HFF-Myc (cell line): ENCODE results near the gene CRY1.
A peak's percentile ranks its signal among the peaks of the same experiment; 100 is the strongest.

ENCODE experiments used
- DNase-seq: peaks from one replicate; pipeline ENCODE4 v3.0.0-alpha.2; 2011; ENCODE audit warnings: low read depth; ENCODE audit errors: extremely low read depth
- H3K4me3 ChIP-seq: replicated peaks from 2 replicates; pipeline ENCODE4 v1.5.1; 2011; ENCODE audit warnings: low read depth, mild to moderate bottlenecking, control low read depth, low read length
- CTCF ChIP-seq: IDR thresholded peaks from 2 replicates; pipeline ENCODE4 v1.5.1; 2012; ENCODE audit warnings: mild to moderate bottlenecking, low read depth, low read length, control low read depth; ENCODE audit errors: missing control alignments

CRY1 gene

GRCh38 chr12:106960443-106960842 lies 132.9 kb downstream of the CRY1 start:
- H3K4me3 ChIP-seq: no peak overlapping the region
- no peak for TF ChIP-seq CTCF
- no peak for DNase-seq

- no peak for TF ChIP-seq CTCF
- H3K4me3 ChIP-seq: peak overlapping the region; percentile 74
- no peak for DNase-seq
These were observed 135.8 kb downstream of the CRY1 start for GRCh38 chr12:106957583-106957982.

GRCh38 chr12:106956048-106956578 lies 137.2 kb downstream of the CRY1 start:
- no peak for DNase-seq
- peak overlapping the region; percentile 74 for H3K4me3 ChIP-seq
- TF ChIP-seq CTCF: no peak

- peak; percentile 76 for DNase-seq
- no peak for TF ChIP-seq CTCF
- peak within 1 kb of the TSS; percentile 74 for H3K4me3 ChIP-seq
These were observed 137.8 kb downstream of the CRY1 start, which contains the start of gene TMEM263 for GRCh38 chr12:106955377-106956047. TSS of gene TMEM263 (plus strand) at chr12:106955907. CDS start at chr12:106967117, 11,210 bp downstream.

- TF ChIP-seq CTCF: no peak
- no peak for DNase-seq
- H3K4me3 ChIP-seq: peak overlapping the region; percentile 74
These were observed 138.6 kb downstream of the CRY1 start for GRCh38 chr12:106954462-106955376.

GRCh38 chr12:106953352-106954250 lies 139.7 kb downstream of the CRY1 start:
- no peak for DNase-seq
- H3K4me3 ChIP-seq: peak overlapping the region; percentile 74; the same call in 1 of the 2 replicates
- no peak for TF ChIP-seq CTCF
